H1 (cell line): Measurements from ENCODE around the gene TNIK. TPM values are rescaled to one million over a fixed set of nuclear protein-coding genes. Genes with fewer than 3 reads are reported as not detected.
A peak's percentile ranks its signal among the peaks of the same experiment; 100 is the strongest.

ENCODE experiments used
- CTCF ChIA-PET: fragments of 300-600 bp; sonication (Branson Sonifier 250); formaldehyde crosslinking; loops from one replicate; lab custom pipeline; 2021; ENCODE audit not compliant: partially characterized antibody; lab: Charles Lee
- POLR2A ChIA-PET: fragments of 300-600 bp; sonication (Branson Sonifier 250); formaldehyde crosslinking; loops from one replicate; lab custom pipeline; 2021; ENCODE audit warnings: inconsistent platforms; ENCODE audit not compliant: partially characterized antibody; lab: Charles Lee
- DNase-seq, 2 experiments: peaks; one replicate each; pipeline versions ENCODE4 v3.0.0 to v3.0.0-alpha.2; 2010 to 2022; ENCODE audit warnings: low spot score in 2 of 2, low read depth in 1 of 2, mixed read lengths in 1 of 2
- FAIRE-seq: peaks from 2 replicates; lab custom pipeline; 2011; peaks lifted over from hg19 to GRCh38; lab: Jason Lieb, UNC
- H2AFZ ChIP-seq: 2 replicates; pipeline ENCODE4 v1.8.1; 2012; ENCODE audit warnings: low read length, inconsistent platforms
- H2AK5ac ChIP-seq: 2 replicates; pipeline ENCODE4 v1.6.1; 2013; ENCODE audit warnings: low read depth, low read length
- H2BK120ac ChIP-seq: replicated peaks from 2 replicates; pipeline ENCODE3; 2013; ENCODE audit warnings: low read depth, low read length, inconsistent platforms
- H2BK12ac ChIP-seq: 2 replicates; pipeline ENCODE4 v1.6.1; 2013; ENCODE audit warnings: low read depth, low read length
- H2BK15ac ChIP-seq: 2 replicates; pipeline ENCODE4 v1.6.1; 2013; ENCODE audit warnings: low read length
- H2BK20ac ChIP-seq: 2 replicates; pipeline ENCODE4 v1.6.1; 2013; ENCODE audit warnings: low read length
- H2BK5ac ChIP-seq: 2 replicates; pipeline ENCODE4 v1.6.1; 2013; ENCODE audit warnings: low read depth, low read length
- H3K14ac ChIP-seq: 2 replicates; pipeline ENCODE4 v1.6.1; 2013; ENCODE audit warnings: inconsistent platforms; ENCODE audit not compliant: insufficient read length
- H3K18ac ChIP-seq: 2 replicates; pipeline ENCODE4 v1.6.1; 2013; ENCODE audit warnings: low read length; ENCODE audit errors: extremely low read depth
- H3K23ac ChIP-seq: 2 replicates; pipeline ENCODE4 v1.6.1; 2013; ENCODE audit warnings: inconsistent platforms; ENCODE audit not compliant: insufficient read length
- H3K23me2 ChIP-seq: 2 replicates; pipeline ENCODE4 v1.6.1; 2013; ENCODE audit warnings: low read depth, low read length
- H3K27ac ChIP-seq: 2 replicates; pipeline ENCODE4 v1.6.1; 2011; ENCODE audit warnings: low read depth, low read length, inconsistent platforms
- H3K27me3 ChIP-seq, 4 experiments: replicated peaks in 1 of 4; 1 replicate in 1 of 4; 2 replicates in 3 of 4; pipeline versions ENCODE4 v1.6.1 to v1.8.1; 2011 to 2013; ENCODE audit warnings: low read length in 3 of 4, mild to moderate bottlenecking in 3 of 4, inconsistent platforms in 2 of 4, mixed read lengths in 2 of 4, moderate library complexity in 1 of 4; ENCODE audit not compliant: control insufficient read depth in 3 of 4, insufficient read depth in 3 of 4; ENCODE audit errors: extremely low read depth in 1 of 4
- H3K36me3 ChIP-seq, 4 experiments: 2 replicates each; pipeline versions ENCODE4 v1.6.1 to v1.8.1; 2011 to 2013; ENCODE audit warnings: mild to moderate bottlenecking in 4 of 4, low read length in 3 of 4, moderate library complexity in 2 of 4, control low read depth in 1 of 4, inconsistent platforms in 1 of 4; ENCODE audit not compliant: insufficient read depth in 4 of 4, control insufficient read depth in 2 of 4
- H3K4ac ChIP-seq: replicated peaks from 2 replicates; pipeline ENCODE3; 2013; ENCODE audit warnings: low read length, low read depth, mixed read lengths, inconsistent platforms; ENCODE audit not compliant: insufficient read length
- H3K4me1 ChIP-seq, 4 experiments: replicated peaks in 1 of 4; 1 replicate in 1 of 4; 2 replicates in 3 of 4; pipeline versions ENCODE4 v1.6.1 to v1.8.1; 2011 to 2013; ENCODE audit warnings: low read length in 3 of 4, inconsistent platforms in 2 of 4, mixed read lengths in 1 of 4; ENCODE audit not compliant: insufficient read depth in 4 of 4, control insufficient read depth in 3 of 4
- H3K4me2 ChIP-seq, 2 experiments: 2 replicates each; pipeline versions ENCODE4 v1.6.1 to v1.8.1; 2011 to 2013; ENCODE audit warnings: low read depth in 2 of 2, low read length in 2 of 2, control low read depth in 1 of 2, inconsistent platforms in 1 of 2, mild to moderate bottlenecking in 1 of 2; ENCODE audit not compliant: insufficient read depth in 1 of 2
- H3K4me3 ChIP-seq, 4 experiments: fragments of 200-600, 300-600 bp in 1 of 4; sonication (generic), shearing (Covaris generic), sonication (Bioruptor Twin) in 1 of 4; 2 replicates each; pipeline versions ENCODE4 v1.5.1 to v1.8.1; 2011 to 2016; ENCODE audit warnings: low read length in 4 of 4, low read depth in 3 of 4, control low read depth in 2 of 4, inconsistent platforms in 2 of 4, mild to moderate bottlenecking in 2 of 4, mixed read lengths in 1 of 4, moderate library complexity in 1 of 4; ENCODE audit not compliant: insufficient read depth in 2 of 4; ENCODE audit errors: extremely low read depth in 1 of 4
- H3K56ac ChIP-seq: replicated peaks from 2 replicates; pipeline ENCODE3; 2013; ENCODE audit warnings: low read depth, mild to moderate bottlenecking, mixed read lengths, low read length, inconsistent platforms; ENCODE audit not compliant: insufficient read length
- H3K79me1 ChIP-seq: 2 replicates; pipeline ENCODE4 v1.6.1; 2013; ENCODE audit warnings: low read depth, low read length, control low read depth
- H3K79me2 ChIP-seq, 2 experiments: 2 replicates each; pipeline versions ENCODE4 v1.6.1 to v1.8.1; 2012 to 2013; ENCODE audit warnings: low read length in 2 of 2, mild to moderate bottlenecking in 2 of 2, inconsistent platforms in 1 of 2; ENCODE audit not compliant: insufficient read depth in 2 of 2, control insufficient read depth in 1 of 2
- H3K9ac ChIP-seq, 4 experiments: replicated peaks in 1 of 4; 1 replicate in 1 of 4; 2 replicates in 3 of 4; pipeline versions ENCODE4 v1.6.1 to v1.8.1; 2011 to 2013; ENCODE audit warnings: low read depth in 3 of 4, low read length in 3 of 4, control low read depth in 2 of 4, mild to moderate bottlenecking in 2 of 4, moderate library complexity in 2 of 4, inconsistent platforms in 1 of 4; ENCODE audit errors: extremely low read depth in 1 of 4
- H3K9me3 ChIP-seq, 2 experiments: 2 replicates each; pipeline versions ENCODE4 v1.6.1 to v1.8.1; 2012 to 2013; ENCODE audit warnings: mild to moderate bottlenecking in 2 of 2, moderate library complexity in 2 of 2, control low read depth in 1 of 2, inconsistent platforms in 1 of 2, low read depth in 1 of 2, low read length in 1 of 2, mixed read lengths in 1 of 2; ENCODE audit not compliant: insufficient read depth in 2 of 2
- H4K20me1 ChIP-seq, 2 experiments: replicated peaks in 1 of 2; 2 replicates each; pipeline versions ENCODE3 to v1.8.1; 2011 to 2013; ENCODE audit warnings: inconsistent platforms in 2 of 2, low read length in 2 of 2, mild to moderate bottlenecking in 1 of 2; ENCODE audit not compliant: insufficient read depth in 2 of 2, control insufficient read depth in 1 of 2
- H4K5ac ChIP-seq: 2 replicates; pipeline ENCODE4 v1.6.1; 2013; ENCODE audit warnings: low read length, low read depth, mixed read lengths, inconsistent platforms; ENCODE audit not compliant: insufficient read length
- H4K8ac ChIP-seq: 2 replicates; pipeline ENCODE4 v1.8.0; 2013; ENCODE audit warnings: mild to moderate bottlenecking, moderate library complexity, low read length, inconsistent platforms; ENCODE audit not compliant: insufficient read depth; ENCODE audit errors: extremely low read depth
- H4K91ac ChIP-seq: replicated peaks from 2 replicates; pipeline ENCODE3; 2013; ENCODE audit warnings: low read length, mixed read lengths, inconsistent platforms; ENCODE audit not compliant: insufficient read length
- MAFK ChIP-seq: IDR thresholded peaks from 2 replicates; pipeline ENCODE4 v1.6.1; 2012; ENCODE audit warnings: low read depth, mild to moderate bottlenecking, improper control_type of control experiment, low read length
- WGBS, 2 experiments: shearing (Covaris generic) in 1 of 2; methylation state at CpG; one replicate each; pipeline versions ENCODE4 v1.1.6 to v1.1.7; 2013 to 2015; ENCODE audit warnings: low lambda C conversion rate in 2 of 2, mixed read lengths in 2 of 2, inconsistent platforms in 1 of 2, low coverage in 1 of 2, missing lambda C conversion rate in 1 of 2; ENCODE audit not compliant: insufficient replicate concordance in 2 of 2, insufficient coverage in 1 of 2, insufficient read length in 1 of 2; ENCODE audit errors: extremely low coverage in 1 of 2, missing lambda C conversion rate in 1 of 2; 5-methylcytosine and 5-hydroxymethylcytosine counted together
- polyA plus RNA-seq, 7 experiments: library from polyadenylated mRNA; depleted of rRNA in 3 of 7; stranded (reverse) in 5 of 7; unstranded in 2 of 7; fragments of >200 nt in 5 of 7; fragments of 200-250 nt in 2 of 7; gene quantifications; 1 replicate in 5 of 7; 2 replicates in 1 of 7; 4 replicates in 1 of 7; pipeline versions ENCODE4 v1.2.1 to v1.2.3, GENCODE V29; 2011 to 2013; ENCODE audit warnings: missing spikeins in 2 of 7, mixed read lengths in 2 of 7
- total RNA-seq: library from RNA; stranded (reverse); fragmentation: NEBNext Ultra II Directional; extraction: Animal tissue kit (Norgen Biotek cat#: 25700); gene quantifications from 2 replicates; pipeline ENCODE4 v1.2.1, GENCODE V29; 2021
- TF ChIP-seq, protein P1 (sequence below), 3 experiments: IDR thresholded peaks; 1 replicate in 2 of 3; 2 replicates in 1 of 3; pipeline versions ENCODE4 v1.5.1 to v1.6.1; 2011; ENCODE audit warnings: low read length in 3 of 3, mild to moderate bottlenecking in 3 of 3, inconsistent platforms in 2 of 3, low read depth in 1 of 3, moderate library complexity in 1 of 3; ENCODE audit not compliant: insufficient read depth in 1 of 3; ENCODE audit errors: control extremely low read depth in 1 of 3

The TNIK gene
- total and polyA plus RNA-seq, 2 of the 8 experiments (the other 6 are each of a cell fraction or from before 2014, with no cell fraction given): 7.4 to 42.0 TPM

DNA sequence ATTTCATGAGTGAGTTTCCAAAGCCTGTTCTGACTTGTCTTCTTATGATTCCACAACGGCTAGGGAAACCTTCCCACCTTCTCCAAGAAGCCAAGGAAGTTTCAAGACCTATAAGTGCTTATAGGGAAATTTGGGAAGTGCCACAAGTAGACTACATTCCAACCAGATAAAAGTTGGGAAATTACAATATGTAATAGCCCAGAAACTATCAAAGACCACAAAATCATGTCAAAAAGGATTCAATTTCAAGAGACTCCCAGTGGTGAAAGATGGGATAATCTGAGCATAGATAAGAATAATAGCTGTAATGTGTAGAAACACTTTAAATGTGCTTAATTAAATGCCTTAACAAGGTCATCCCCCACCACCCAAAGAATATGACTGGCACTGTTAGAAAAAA lies 264.5 kb downstream of the TNIK start:
- H2AFZ ChIP-seq: no peak overlapping the region
- TF ChIP-seq, protein P1, sequence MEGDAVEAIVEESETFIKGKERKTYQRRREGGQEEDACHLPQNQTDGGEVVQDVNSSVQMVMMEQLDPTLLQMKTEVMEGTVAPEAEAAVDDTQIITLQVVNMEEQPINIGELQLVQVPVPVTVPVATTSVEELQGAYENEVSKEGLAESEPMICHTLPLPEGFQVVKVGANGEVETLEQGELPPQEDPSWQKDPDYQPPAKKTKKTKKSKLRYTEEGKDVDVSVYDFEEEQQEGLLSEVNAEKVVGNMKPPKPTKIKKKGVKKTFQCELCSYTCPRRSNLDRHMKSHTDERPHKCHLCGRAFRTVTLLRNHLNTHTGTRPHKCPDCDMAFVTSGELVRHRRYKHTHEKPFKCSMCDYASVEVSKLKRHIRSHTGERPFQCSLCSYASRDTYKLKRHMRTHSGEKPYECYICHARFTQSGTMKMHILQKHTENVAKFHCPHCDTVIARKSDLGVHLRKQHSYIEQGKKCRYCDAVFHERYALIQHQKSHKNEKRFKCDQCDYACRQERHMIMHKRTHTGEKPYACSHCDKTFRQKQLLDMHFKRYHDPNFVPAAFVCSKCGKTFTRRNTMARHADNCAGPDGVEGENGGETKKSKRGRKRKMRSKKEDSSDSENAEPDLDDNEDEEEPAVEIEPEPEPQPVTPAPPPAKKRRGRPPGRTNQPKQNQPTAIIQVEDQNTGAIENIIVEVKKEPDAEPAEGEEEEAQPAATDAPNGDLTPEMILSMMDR (IDR thresholded peaks at IDR 0.05; ENCODE audit: control extremely low read depth in 1 of 3, insufficient read depth in 1 of 3, low read depth in 1 of 3, low read length in 3 of 3): peak in 1 of 3 experiments; percentile 28; a peak in 1 of 4 replicates
- no peak for TF ChIP-seq MAFK
- TF ChIP-seq, all 59 proteins: peak for 1
- ChIA-PET CTCF (interaction anchor here (1.0 to 1.6 kb wide), 8 partner anchors 8 to 269 kb away, joined by 3 to 6 read pairs (median 3); no protein-coding TSS in a partner anchor), POLR2A (no interaction called here)
- H3K14ac ChIP-seq: no peak overlapping the region
- H3K4me1 ChIP-seq: no peaks in the 10 kb centered on the region
- H3K23me2 ChIP-seq: no peaks in the 10 kb centered on the region
- H2BK12ac ChIP-seq: no peak overlapping the region
- H3K18ac ChIP-seq: no peak overlapping the region
- H2BK5ac ChIP-seq: no peak overlapping the region
- H3K4ac ChIP-seq: no peak overlapping the region
- FAIRE-seq (no peak), DNase-seq (no peak)
- H4K20me1 ChIP-seq: no peaks in the 10 kb centered on the region
- no peak overlapping the region for H4K8ac ChIP-seq
- no peak overlapping the region for H2AK5ac ChIP-seq
- H3K79me2 ChIP-seq: no peaks in the 10 kb centered on the region
- no peak overlapping the region for H3K9ac ChIP-seq
- H3K9me3 ChIP-seq: no peaks in the 10 kb centered on the region
- 94% methylated on average over 1 of the region's 1 CpG; no CpG with 5 or more reads in 1 of the 2 experiments for WGBS, 2 experiments
- no peak overlapping the region for H2BK15ac ChIP-seq
- no peak overlapping the region for H2BK20ac ChIP-seq
- H3K56ac ChIP-seq: no peak overlapping the region
- H4K91ac ChIP-seq: no peak overlapping the region
- H2BK120ac ChIP-seq: no peak overlapping the region
- H3K27ac ChIP-seq: no peak overlapping the region
- no peak overlapping the region for H4K5ac ChIP-seq
- no peaks in the 10 kb centered on the region for H3K27me3 ChIP-seq
- no peak overlapping the region for H3K23ac ChIP-seq
- H3K4me3 ChIP-seq: no peak overlapping the region
- H3K4me2 ChIP-seq: no peak overlapping the region
- no peaks in the 10 kb centered on the region for H3K36me3 ChIP-seq
- H3K79me1 ChIP-seq: no peaks in the 10 kb centered on the region
